ENCODE results near the gene ZNF804A. TPM values are rescaled to one million over a fixed set of nuclear protein-coding genes. Genes with fewer than 3 reads are reported as not detected.
A peak's percentile ranks its signal among the peaks of the same experiment; 100 is the strongest.

ZNF804A gene
- total RNA-seq, 1 experiment from 2014 or later: 0.76 TPM

- Histone ChIP-seq H3K27me3 (no peaks in the 10 kb centered on the region), H3K9me3 (no peaks in the 10 kb centered on the region), H3K36me3 (no peaks in the 10 kb centered on the region), H3K4me3 (no peak overlapping the region)
- DNase-seq: no peak
These were observed 81.1 kb downstream of the ZNF804A start for GRCh38 chr2:184679219-184680018.

DNA sequence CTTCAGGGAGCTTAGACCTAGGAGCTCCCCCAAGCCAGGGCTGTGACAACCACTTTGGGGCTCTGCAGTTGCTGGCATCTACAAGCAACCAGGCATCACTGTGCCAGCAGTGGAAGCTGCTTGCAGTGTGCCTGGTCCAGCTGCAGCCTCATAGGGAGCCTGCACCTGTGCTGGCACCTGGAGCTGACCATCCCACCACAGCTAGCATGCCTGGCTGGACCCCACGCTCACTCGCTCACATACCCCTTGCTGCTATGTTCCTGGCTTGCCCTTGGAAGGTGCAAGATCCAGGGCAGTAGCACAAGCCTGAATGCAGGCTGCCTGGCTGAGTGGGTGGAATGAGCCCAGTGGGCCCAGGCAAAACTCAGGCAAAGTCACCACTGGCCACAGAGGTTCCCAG lies 82.5 kb downstream of the ZNF804A start:
- no peak for DNase-seq
- Histone ChIP-seq H3K9me3 (no peaks in the 10 kb centered on the region), H3K4me3 (no peak overlapping the region), H3K36me3 (no peaks in the 10 kb centered on the region), H3K27me3 (no peaks in the 10 kb centered on the region)

DNA sequence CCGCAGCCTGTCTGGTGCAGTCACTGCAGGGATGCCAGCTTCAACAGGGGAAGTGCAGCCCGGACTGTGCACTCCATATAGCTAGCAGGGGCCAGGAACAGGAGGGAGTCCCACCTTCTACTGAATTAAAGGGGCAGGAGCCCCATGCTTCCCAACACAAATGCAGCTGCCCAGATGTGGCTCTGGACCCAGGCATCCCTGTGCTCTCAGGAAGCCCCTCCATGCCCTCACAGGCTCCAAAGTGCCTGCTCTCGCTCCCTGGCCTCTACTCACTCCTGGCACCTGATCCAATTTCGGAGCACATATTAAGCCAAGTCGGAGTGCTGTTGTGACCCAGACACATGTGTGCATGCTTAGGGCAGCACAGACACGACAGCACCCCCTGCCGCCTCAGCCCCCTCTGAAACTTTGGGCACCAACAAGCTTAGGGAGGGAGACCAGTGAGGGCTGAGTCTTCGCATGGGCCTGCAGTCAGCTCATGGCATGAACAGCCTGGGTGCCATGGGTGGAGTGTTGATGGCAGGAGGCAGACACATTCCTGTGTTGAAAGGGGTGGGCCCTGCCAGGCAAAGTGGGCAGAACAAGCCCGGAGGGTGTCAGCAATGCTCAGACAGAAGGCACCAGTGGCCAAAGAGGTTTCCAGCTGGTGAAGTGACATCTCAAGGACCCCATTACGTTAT lies 83.5 kb downstream of the ZNF804A start:
- H3K4me3 ChIP-seq: no peak overlapping the region
- no peak for DNase-seq
- no peaks in the 10 kb centered on the region for H3K27me3 ChIP-seq
- H3K9me3 ChIP-seq: no peaks in the 10 kb centered on the region
- H3K36me3 ChIP-seq: no peaks in the 10 kb centered on the region

DNA sequence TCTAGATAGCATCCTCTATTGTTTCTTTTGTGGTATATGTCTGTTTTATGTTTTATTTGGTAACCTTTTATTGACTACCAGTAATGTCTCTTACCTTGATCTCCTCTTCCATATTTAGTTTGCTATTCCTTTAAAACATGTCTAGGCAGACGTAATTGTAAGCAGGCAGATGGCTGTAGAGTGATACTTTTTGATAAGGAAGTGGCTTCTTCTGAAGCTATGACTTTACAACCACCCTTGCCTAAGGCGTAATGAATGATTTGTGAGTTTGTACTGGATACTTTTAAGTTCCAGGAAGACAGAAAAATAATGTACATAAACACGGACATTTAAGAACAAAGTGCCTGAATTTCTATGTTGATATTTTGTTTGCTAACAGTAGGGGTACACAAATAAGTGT lies 85.6 kb downstream of the ZNF804A start:
- H3K36me3 ChIP-seq: no peaks in the 10 kb centered on the region
- H3K9me3 ChIP-seq: no peaks in the 10 kb centered on the region
- DNase-seq: no peak
- H3K27me3 ChIP-seq: no peaks in the 10 kb centered on the region
- H3K4me3 ChIP-seq: no peak overlapping the region

DNA sequence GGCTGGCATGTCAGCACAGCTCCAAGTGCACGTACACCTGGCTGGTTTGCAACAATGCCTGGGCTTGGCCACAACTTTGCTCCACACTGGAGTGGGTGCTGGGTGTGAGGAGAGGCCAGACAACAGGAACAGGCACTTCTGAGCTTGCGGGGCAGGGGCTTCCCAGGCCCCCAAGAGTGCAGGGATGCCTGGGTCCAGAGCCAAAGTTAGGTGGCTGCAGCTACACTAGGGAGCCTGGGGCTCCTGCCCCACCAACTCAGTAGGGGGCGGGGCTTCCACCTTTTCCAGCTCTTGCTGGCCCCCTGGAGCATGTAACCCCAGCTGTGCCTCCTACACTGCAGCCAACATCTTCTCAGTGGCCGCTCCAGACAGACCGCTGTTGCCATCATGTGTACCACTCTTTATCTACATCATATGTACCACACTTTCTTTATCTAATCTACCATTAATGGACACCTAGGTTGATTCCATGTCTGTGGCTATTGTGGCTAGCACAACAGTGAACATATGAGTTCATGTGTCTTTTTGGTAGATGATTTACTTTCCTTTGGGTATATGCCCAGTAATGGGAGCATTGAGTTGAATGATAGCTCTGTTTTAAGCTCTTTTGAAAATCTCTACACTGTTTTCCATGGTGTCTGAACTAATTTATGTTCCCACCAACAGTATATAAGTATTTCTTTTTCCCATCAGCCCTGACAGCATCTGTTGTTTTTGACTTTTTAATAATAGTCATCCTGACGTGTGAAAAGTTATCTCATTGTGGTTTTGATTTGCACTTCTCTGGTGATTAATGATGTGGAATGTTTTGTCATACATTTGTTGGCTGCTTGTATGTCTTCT lies 87.9 kb downstream of the ZNF804A start:
- H3K36me3 ChIP-seq: no peaks in the 10 kb centered on the region
- H3K27me3 ChIP-seq: no peaks in the 10 kb centered on the region
- no peaks in the 10 kb centered on the region for H3K9me3 ChIP-seq
- no peak overlapping the region for H3K4me3 ChIP-seq
- no peak for DNase-seq

GRCh38 chr2:184689638-184690037 lies 91.3 kb downstream of the ZNF804A start:
- Histone ChIP-seq H3K4me3 (no peak overlapping the region), H3K9me3 (no peaks in the 10 kb centered on the region), H3K27me3 (no peaks in the 10 kb centered on the region), H3K36me3 (no peaks in the 10 kb centered on the region)
- DNase-seq: no peak

DNA sequence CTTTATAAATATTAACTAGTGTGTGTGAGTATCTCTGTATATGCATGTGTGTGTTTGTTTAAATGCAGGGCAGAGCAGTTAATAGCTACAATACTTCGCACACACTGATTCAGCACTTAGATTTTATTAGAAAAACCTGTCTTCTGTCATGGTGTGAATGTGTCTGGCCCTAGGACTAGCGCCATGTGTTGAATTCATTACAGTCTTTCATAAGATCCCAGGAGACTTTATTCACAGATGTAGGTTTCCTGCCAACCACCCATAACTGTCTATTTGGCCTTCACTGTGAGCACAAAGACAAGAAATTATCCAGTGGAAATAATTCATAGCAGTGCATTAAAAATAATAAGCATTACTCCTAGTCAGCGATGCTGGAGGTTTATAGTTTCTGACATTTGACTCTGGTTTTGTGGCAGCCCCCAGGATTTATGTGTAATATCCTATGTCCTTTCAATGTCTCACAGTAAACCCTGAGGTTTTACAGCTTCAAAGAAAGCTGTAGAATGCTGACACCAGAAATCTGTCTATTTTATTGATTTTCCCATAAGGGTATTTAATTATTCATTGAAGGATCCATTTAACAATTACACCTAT lies 93.9 kb downstream of the ZNF804A start:
- no peaks in the 10 kb centered on the region for H3K36me3 ChIP-seq
- H3K4me3 ChIP-seq: no peak overlapping the region
- H3K27me3 ChIP-seq: no peaks in the 10 kb centered on the region
- H3K9me3 ChIP-seq: no peaks in the 10 kb centered on the region
- peak; percentile 10 for DNase-seq

- no peaks in the 10 kb centered on the region for H3K27me3 ChIP-seq
- H3K36me3 ChIP-seq: no peaks in the 10 kb centered on the region
- H3K4me3 ChIP-seq: no peak overlapping the region
- no peak for DNase-seq
- H3K9me3 ChIP-seq: no peaks in the 10 kb centered on the region
These were observed 98.3 kb downstream of the ZNF804A start for GRCh38 chr2:184696644-184697043.

GRCh38 chr2:184698476-184698875 lies 100.1 kb downstream of the ZNF804A start:
- Histone ChIP-seq H3K27me3 (no peaks in the 10 kb centered on the region), H3K36me3 (no peaks in the 10 kb centered on the region), H3K4me3 (no peak overlapping the region), H3K9me3 (no peaks in the 10 kb centered on the region)
- no peak for DNase-seq

GRCh38 chr2:184721881-184722280 lies 123.6 kb downstream of the ZNF804A start:
- H3K9me3 ChIP-seq: no peaks in the 10 kb centered on the region; the same call in 1 of the 2 replicates
- H3K36me3 ChIP-seq: no peaks in the 10 kb centered on the region
- no peak overlapping the region for H3K4me3 ChIP-seq
- DNase-seq: no peak
- no peaks in the 10 kb centered on the region for H3K27me3 ChIP-seq

GRCh38 chr2:184727813-184728212 lies 129.5 kb downstream of the ZNF804A start:
- H3K36me3 ChIP-seq: no peaks in the 10 kb centered on the region
- no peaks in the 10 kb centered on the region for H3K9me3 ChIP-seq
- no peak for DNase-seq
- H3K27me3 ChIP-seq: no peaks in the 10 kb centered on the region
- no peak overlapping the region for H3K4me3 ChIP-seq

DNA sequence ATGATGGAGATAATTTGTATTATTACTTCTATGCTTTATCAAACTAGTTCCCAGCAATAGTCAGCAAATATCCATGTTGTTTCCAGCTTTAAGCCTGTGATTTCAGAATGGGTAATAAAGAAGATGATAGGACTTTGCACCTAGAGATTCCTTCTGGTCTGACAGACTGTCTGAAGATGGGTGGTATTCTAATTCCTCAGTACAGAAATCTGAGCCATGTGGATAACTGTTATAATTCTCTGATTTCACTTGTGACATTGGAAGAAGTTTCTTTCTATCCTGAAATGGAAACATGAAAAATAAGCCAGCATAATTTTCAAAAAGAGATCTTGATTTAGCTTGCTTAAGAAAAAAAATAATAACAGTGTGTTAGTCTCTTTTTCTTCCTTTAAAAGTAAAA lies 130.1 kb downstream of the ZNF804A start:
- H3K4me3 ChIP-seq: no peak overlapping the region
- H3K9me3 ChIP-seq: no peaks in the 10 kb centered on the region
- DNase-seq: no peak
- no peaks in the 10 kb centered on the region for H3K36me3 ChIP-seq
- no peaks in the 10 kb centered on the region for H3K27me3 ChIP-seq

- Histone ChIP-seq H3K4me3 (no peak overlapping the region), H3K36me3 (no peaks in the 10 kb centered on the region), H3K9me3 (no peaks in the 10 kb centered on the region), H3K27me3 (no peaks in the 10 kb centered on the region)
- no peak for DNase-seq
These were observed 131.3 kb downstream of the ZNF804A start for GRCh38 chr2:184729581-184729980.

DNA sequence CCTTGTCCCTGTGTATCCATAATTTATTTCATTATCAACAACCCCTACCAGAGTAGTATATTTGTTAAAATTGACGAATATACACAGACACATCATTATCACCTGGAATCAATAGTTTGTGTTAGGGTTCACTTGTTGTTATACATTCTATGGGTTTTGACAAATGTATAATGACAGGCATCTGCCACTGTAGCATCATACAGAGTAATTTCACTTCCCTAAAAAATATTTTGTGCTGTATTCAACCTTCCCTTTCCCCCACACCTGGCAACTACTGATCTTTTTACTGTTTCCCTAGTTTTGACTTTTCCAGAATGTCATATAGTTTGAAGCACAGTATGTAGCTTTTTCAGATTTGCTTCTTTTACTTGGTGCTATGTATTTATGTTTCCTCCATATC lies 132.0 kb downstream of the ZNF804A start:
- Histone ChIP-seq H3K4me3 (no peak overlapping the region), H3K27me3 (no peaks in the 10 kb centered on the region), H3K36me3 (no peaks in the 10 kb centered on the region), H3K9me3 (no peaks in the 10 kb centered on the region)
- DNase-seq: no peak

- DNase-seq: no peak
- H3K4me3 ChIP-seq: no peak overlapping the region
- no peaks in the 10 kb centered on the region for H3K36me3 ChIP-seq
- 0 out of 2 replicates have a peak, but pooled peaks cover 4% of the 10 kb centered on the region for H3K9me3 ChIP-seq
- H3K27me3 ChIP-seq: no peaks in the 10 kb centered on the region
These were observed 136.0 kb downstream of the ZNF804A start for GRCh38 chr2:184734338-184734737.

GRCh38 chr2:184735611-184736010 lies 137.3 kb downstream of the ZNF804A start:
- Histone ChIP-seq H3K36me3 (no peaks in the 10 kb centered on the region), H3K4me3 (no peak overlapping the region), H3K27me3 (no peaks in the 10 kb centered on the region), H3K9me3 (0 out of 2 replicates have a peak, but pooled peaks cover 4% of the 10 kb centered on the region)
- DNase-seq: no peak

DNA sequence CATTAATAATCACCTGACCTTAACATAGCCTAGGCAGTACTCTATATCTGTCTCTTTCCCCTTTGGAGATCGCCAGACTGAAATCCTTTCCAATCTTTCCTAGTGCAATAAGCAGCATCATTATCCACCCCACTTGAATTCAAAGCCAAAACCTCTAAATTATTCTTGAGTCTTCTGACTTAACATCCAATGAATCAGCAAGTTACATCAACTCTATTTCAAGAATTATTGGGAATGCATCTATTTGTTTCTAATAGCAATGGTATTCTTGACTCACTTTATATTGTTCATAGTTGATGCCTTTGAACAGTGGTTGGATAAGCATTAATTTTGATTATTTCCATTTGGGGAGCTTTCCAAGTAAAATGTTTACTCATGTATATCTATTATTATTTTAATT lies 144.8 kb downstream of the ZNF804A start:
- H3K27me3 ChIP-seq: no peaks in the 10 kb centered on the region
- H3K4me3 ChIP-seq: no peak overlapping the region
- DNase-seq: no peak
- H3K36me3 ChIP-seq: no peaks in the 10 kb centered on the region; the same call in 1 of the 2 replicates
- H3K9me3 ChIP-seq: 0 out of 2 replicates have a peak, but pooled peaks cover 2% of the 10 kb centered on the region

Measured in MG63 (cell line).